Stimulated activated naive CD8-positive, alpha-beta T cell treated with anti-CD3 and anti-CD28 coated beads, Interleukin-15, amount 100 ng/mL, for 72 hours (primary cell): ENCODE results near the gene GGT5.
"Not testable (repeated sequence)": the region's sequence is repeated elsewhere in the genome, so short reads cannot be mapped to it uniquely, and the experiment has no call there.

ENCODE experiments used
- ATAC-seq: fragments of 150-1000 bp; cut with Tn5 transposase; 2 replicates; pipeline ENCODE4 v1.10.0; 2021; ENCODE audit warnings: mild to moderate bottlenecking, moderate library complexity
- DNase-seq, 2 donors: peaks; one replicate each; pipeline ENCODE4 v3.0.0; 2021 to 2022
- H3K27ac Mint-ChIP-seq, 2 donors: one replicate each; pipeline ENCODE4 v1.8.0; 2022; ENCODE audit warnings: mild to moderate bottlenecking in 2 of 2, mixed read lengths in 2 of 2, moderate library complexity in 2 of 2
- H3K27me3 Mint-ChIP-seq: one replicate; pipeline ENCODE4 v1.8.0; 2022; ENCODE audit warnings: mixed read lengths
- H3K4me1 Mint-ChIP-seq: one replicate; pipeline ENCODE4 v1.8.0; 2022; ENCODE audit warnings: mild to moderate bottlenecking, mixed read lengths
- H3K4me3 Mint-ChIP-seq, 2 donors: one replicate each; pipeline ENCODE4 v1.8.0; 2022; ENCODE audit warnings: mild to moderate bottlenecking in 2 of 2, mixed read lengths in 2 of 2, moderate library complexity in 1 of 2
- H3K9me3 Mint-ChIP-seq, 2 donors: one replicate each; pipeline ENCODE4 v1.8.0; 2022; ENCODE audit warnings: mixed read lengths in 2 of 2

Gene GGT5

GRCh38 chr22:24271386-24271854, 26.5 kb upstream of the GGT5 start:
- DNase-seq (no peak), ATAC-seq (no peak)
- Mint-ChIP-seq H3K27ac (peak overlapping the region; percentile 97 to 99), H3K9me3 (no peaks in the 10 kb centered on the region), H3K4me3 (peak overlapping the region; percentile 90 to 96), H3K27me3 (no peaks in the 10 kb centered on the region), H3K4me1 (peaks cover 43% of the 10 kb centered on the region)

GRCh38 chr22:24270556-24271385, 25.9 kb upstream of the GGT5 start, which contains the start of gene SPECC1L:
SPECC1L (plus strand) TSS chr22:24270831; CDS start chr22:24302232, 31,401 bp downstream.
- peak within 1 kb of the TSS; percentile 90 to 96 for H3K4me3 Mint-ChIP-seq
- ATAC-seq = peak; percentile 90
- peak within 1 kb of the TSS; percentile 97 to 99 for H3K27ac Mint-ChIP-seq
- no peaks in the 10 kb centered on the region for H3K9me3 Mint-ChIP-seq
- H3K4me1 Mint-ChIP-seq = peaks cover 43% of the 10 kb centered on the region
- H3K27me3 Mint-ChIP-seq = no peaks in the 10 kb centered on the region
- peak; percentile 93 to 94 for DNase-seq

- not testable (repeated sequence) for ATAC-seq, DNase-seq, H3K4me3 Mint-ChIP-seq, H3K27ac Mint-ChIP-seq, H3K9me3 Mint-ChIP-seq, H3K27me3 Mint-ChIP-seq
- peaks cover 13% of the 10 kb centered on the region for H3K4me1 Mint-ChIP-seq
Observed at GRCh38 chr22:24266495-24266894, 21.6 kb upstream of the GGT5 start.

- no peaks in the 10 kb centered on the region for H3K9me3 Mint-ChIP-seq
- DNase-seq (no peak), ATAC-seq (no peak)
- H3K4me3 Mint-ChIP-seq = no peak overlapping the region
- no peak overlapping the region for H3K27ac Mint-ChIP-seq
- H3K27me3 Mint-ChIP-seq = no peaks in the 10 kb centered on the region
- peaks cover 12% of the 10 kb centered on the region for H3K4me1 Mint-ChIP-seq
Observed at GRCh38 chr22:24265734-24266133, 20.9 kb upstream of the GGT5 start.

GRCh38 chr22:24264329-24264896, 19.5 kb upstream of the GGT5 start:
- H3K9me3 Mint-ChIP-seq, ATAC-seq, DNase-seq, H3K27me3 Mint-ChIP-seq: not testable (repeated sequence)
- Mint-ChIP-seq H3K4me3 (peak overlapping the region in 1 of 2 donors; percentile 55), H3K4me1 (peaks cover 12% of the 10 kb centered on the region), H3K27ac (peak overlapping the region in 1 of 2 donors; percentile 76)

GRCh38 chr22:24263479-24263878, 18.6 kb upstream of the GGT5 start:
- not testable (repeated sequence) for H3K27ac Mint-ChIP-seq, ATAC-seq, H3K9me3 Mint-ChIP-seq, H3K4me3 Mint-ChIP-seq, DNase-seq, H3K27me3 Mint-ChIP-seq
- peaks cover 12% of the 10 kb centered on the region for H3K4me1 Mint-ChIP-seq

DNA sequence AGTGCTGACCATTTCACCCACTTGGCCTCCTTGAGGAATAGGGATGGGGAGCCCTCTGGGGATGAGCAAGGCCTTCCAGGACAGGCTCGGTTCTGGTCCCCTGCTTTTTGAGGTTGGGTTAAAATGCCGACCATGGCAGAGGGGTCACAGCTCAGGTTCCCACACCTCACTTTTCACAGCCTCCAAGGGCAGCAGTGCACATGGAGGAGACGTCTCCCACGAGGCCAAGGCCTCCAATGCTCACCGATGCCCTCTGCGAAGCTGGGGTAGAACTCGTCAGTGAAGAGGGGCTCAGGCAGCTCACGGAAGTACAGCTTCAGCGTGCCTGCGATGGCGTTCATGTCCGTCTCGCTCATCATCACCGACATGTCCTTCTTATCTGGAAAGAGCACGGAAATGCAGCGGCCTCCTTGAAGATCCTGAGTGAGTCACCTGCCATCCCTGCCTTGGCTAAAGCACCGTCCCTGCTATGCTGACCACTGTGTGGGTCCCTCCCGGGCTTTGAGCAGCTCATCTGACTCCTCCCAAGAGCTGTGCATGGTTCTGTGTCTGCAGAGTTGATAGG, 17.4 kb upstream of the GGT5 start:
- not testable (repeated sequence) for H3K27me3 Mint-ChIP-seq, H3K27ac Mint-ChIP-seq, ATAC-seq, H3K4me3 Mint-ChIP-seq, H3K9me3 Mint-ChIP-seq, DNase-seq
- peaks cover 12% of the 10 kb centered on the region for H3K4me1 Mint-ChIP-seq

DNA sequence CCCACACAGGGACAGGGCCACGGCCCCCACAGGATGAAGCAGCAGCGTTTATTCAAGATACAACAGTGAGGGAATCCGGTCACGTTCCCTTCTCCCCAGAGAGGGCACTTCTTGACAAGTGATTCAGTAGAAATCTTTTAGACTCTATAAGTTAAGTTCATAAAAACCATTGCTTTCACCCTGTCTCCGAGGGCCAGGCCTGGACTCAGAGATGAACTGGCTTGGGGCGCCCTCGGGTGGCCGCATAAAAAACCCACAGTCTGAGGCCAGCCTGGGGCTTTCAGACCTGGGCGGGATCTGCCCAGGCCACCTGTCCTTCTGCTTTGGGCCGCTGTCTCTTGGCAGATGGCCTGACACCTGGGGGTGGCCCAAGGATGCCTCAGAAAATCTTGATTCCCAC, 14.6 kb upstream of the GGT5 start:
- peak; percentile 72 to 76 for DNase-seq
- Mint-ChIP-seq H3K4me3 (peak overlapping the region in 1 of 2 donors; percentile 24), H3K27ac (peak overlapping the region in 1 of 2 donors; percentile 76)
- H3K4me1 Mint-ChIP-seq, H3K27me3 Mint-ChIP-seq, ATAC-seq, H3K9me3 Mint-ChIP-seq: not testable (repeated sequence)

- ATAC-seq = not testable (repeated sequence)
Observed at GRCh38 chr22:24256736-24257135, 11.9 kb upstream of the GGT5 start.

GRCh38 chr22:24256136-24256535, 11.3 kb upstream of the GGT5 start:
- H3K4me3 Mint-ChIP-seq, H3K27ac Mint-ChIP-seq, H3K27me3 Mint-ChIP-seq, DNase-seq, H3K4me1 Mint-ChIP-seq, H3K9me3 Mint-ChIP-seq, ATAC-seq: not testable (repeated sequence)

More at GRCh38 chr22:24256736-24257135, 11.9 kb upstream of the GGT5 start:
- DNase-seq, H3K9me3 Mint-ChIP-seq, H3K4me1 Mint-ChIP-seq, H3K27me3 Mint-ChIP-seq, H3K4me3 Mint-ChIP-seq: not testable (repeated sequence)
- H3K27ac Mint-ChIP-seq = peak overlapping the region in 1 of 2 donors; percentile 34

DNA sequence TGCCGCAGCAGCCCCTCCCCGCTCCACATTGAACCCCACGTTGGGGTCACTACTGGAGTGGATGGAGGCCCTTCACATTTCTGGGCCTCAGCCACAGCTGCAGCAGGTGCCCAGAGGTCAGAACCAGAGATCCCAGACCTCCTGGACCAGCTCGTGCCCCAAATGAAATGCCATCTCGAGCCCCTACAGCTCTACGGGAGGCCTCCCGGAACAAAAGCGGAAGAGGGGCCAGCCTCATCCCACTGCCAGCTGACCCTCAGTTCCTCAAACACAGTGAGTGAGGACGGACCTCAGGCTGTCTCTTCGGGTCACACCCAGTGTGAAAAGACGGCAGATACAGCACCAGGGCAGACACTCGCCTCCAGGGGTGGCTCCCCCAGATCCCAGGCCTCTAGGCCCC, 8.2 kb upstream of the GGT5 start:
- not testable (repeated sequence) for ATAC-seq, H3K9me3 Mint-ChIP-seq, H3K27me3 Mint-ChIP-seq, H3K4me1 Mint-ChIP-seq, H3K4me3 Mint-ChIP-seq, H3K27ac Mint-ChIP-seq, DNase-seq

DNA sequence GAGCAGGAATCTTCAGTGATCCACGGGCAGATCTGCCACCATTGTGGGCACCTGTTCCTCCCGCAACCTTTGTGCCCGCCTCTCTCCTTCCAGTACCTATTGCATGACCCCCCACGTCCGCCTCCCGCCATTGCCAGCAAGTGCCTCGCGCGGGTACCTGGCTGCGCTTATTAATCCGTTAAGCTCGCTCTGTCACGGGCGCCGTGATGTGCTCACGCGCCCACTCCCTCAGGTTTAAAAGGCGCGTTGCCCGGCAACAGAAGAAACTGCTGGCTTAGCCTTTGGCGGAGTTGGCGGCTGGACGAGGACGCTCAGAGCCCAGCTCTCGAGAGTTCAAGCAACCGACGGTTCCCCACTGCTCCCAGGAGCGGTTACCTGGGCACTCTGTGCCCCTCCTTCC, 6.4 kb upstream of the GGT5 start:
- not testable (repeated sequence) for ATAC-seq, DNase-seq, H3K4me3 Mint-ChIP-seq, H3K27me3 Mint-ChIP-seq, H3K4me1 Mint-ChIP-seq, H3K27ac Mint-ChIP-seq, H3K9me3 Mint-ChIP-seq

DNA sequence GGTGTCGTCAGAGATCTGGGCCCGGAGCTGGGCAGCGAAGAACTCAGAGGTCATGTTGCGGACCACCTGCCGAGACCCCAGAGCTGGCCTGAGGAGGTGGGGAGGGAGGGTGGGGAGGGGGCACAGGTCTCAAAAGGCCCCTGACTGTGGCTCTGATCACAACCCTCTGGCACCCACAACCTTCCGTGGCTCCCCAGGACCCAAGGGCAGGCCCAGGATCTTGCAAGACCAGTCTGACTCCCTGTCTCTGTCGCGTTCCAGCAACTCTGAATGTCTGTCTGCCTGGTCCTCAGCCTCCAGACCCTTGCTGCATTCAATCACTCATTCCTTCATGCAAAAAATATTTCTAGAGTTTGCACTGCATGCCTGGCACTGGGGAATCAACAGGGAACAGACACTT, 4.5 kb upstream of the GGT5 start:
- H3K4me3 Mint-ChIP-seq, H3K27ac Mint-ChIP-seq, H3K9me3 Mint-ChIP-seq, DNase-seq, H3K27me3 Mint-ChIP-seq, H3K4me1 Mint-ChIP-seq, ATAC-seq: not testable (repeated sequence)

DNA sequence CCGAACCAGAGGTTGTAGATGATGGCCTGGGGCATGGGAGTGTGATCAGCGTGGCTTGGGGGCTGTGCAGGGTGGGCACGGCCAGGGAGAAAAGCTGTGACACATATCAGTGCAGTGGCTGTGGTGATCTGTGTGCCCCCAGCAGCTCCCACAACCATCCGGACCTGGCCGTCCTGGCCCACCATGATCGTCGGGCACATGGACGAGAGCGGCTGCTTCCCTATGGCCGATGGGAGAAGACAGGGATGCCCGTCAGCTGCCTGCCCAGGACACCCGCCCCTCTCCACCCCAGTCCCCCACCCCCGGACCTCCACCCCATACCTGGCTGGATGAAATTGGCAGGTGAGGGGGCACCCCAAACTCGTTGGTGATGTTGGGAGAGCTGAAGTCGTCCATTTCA, 3.7 kb upstream of the GGT5 start:
- not testable (repeated sequence) for H3K9me3 Mint-ChIP-seq, H3K27me3 Mint-ChIP-seq, H3K4me3 Mint-ChIP-seq, H3K27ac Mint-ChIP-seq, DNase-seq, ATAC-seq
- peaks cover 13% of the 10 kb centered on the region for H3K4me1 Mint-ChIP-seq

DNA sequence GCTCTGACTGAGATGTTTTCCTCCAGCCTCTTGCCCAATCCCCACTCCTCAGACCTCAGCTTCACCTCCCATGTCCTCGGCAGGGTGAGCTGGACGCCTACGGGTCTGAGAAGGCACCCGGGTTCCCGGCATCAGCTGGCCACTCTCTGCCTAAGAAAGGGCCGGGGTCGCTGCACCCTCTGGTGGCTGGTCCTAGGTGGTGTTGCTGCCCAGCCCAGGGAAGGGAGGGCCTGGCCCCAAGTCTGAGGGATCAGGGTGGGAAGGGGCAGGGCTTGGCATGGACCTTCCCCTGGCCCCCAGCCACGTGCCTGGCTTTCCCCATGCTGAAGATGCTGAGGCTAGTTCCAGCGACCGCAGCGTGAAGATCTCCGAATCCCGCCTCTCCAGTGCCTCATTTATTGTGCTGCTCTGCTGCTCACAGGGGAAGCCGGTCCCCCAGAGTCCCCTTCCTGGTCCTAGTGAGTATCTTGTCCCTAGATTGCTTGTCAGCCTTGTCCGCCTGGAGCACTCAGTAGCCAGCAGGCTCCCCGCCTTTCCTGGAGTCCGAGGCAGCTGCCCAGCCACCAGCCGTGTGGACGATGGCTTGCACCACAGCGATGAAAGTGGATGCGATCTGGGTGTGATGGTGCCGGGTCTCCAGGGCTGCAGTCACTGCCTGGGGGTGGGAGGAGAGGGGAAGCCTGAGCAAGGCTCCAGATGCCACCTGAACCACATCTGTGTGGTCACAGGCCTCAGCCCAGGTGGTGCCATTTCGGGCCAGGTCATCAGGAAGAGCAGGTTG, 2.9 kb upstream of the GGT5 start:
- Mint-ChIP-seq H3K4me1 (peaks cover 22% of the 10 kb centered on the region), H3K9me3 (no peaks in the 10 kb centered on the region), H3K27ac (peak overlapping the region in 1 of 2 donors; percentile 42), H3K4me3 (no peak overlapping the region), H3K27me3 (no peaks in the 10 kb centered on the region)
- ATAC-seq (peak; percentile 91), DNase-seq (peak; percentile 52 to 54)
